Lung microvascular endothelial cell (primary cell): ENCODE data around the gene KRTAP12-1. TPM values are rescaled to one million over a fixed set of nuclear protein-coding genes. Genes with fewer than 3 reads are reported as not detected.
"Not testable (repeated sequence)": the region's sequence is repeated elsewhere in the genome, so short reads cannot be mapped to it uniquely, and the experiment has no call there.

ENCODE experiments used
- DNase-seq, 2 donors: peaks; one replicate each; pipeline versions ENCODE4 v3.0.0 to v3.0.0-alpha.2; 2010; ENCODE audit warnings: low read depth in 2 of 2
- total RNA-seq: library from RNA; depleted of rRNA; stranded (reverse); fragments of >200 nt; gene quantifications from 2 replicates; pipeline ENCODE4 v1.2.1, GENCODE V29; 2014

KRTAP12-1 gene
- total RNA-seq, 1 donor from 2014 or later = not detected

DNA sequence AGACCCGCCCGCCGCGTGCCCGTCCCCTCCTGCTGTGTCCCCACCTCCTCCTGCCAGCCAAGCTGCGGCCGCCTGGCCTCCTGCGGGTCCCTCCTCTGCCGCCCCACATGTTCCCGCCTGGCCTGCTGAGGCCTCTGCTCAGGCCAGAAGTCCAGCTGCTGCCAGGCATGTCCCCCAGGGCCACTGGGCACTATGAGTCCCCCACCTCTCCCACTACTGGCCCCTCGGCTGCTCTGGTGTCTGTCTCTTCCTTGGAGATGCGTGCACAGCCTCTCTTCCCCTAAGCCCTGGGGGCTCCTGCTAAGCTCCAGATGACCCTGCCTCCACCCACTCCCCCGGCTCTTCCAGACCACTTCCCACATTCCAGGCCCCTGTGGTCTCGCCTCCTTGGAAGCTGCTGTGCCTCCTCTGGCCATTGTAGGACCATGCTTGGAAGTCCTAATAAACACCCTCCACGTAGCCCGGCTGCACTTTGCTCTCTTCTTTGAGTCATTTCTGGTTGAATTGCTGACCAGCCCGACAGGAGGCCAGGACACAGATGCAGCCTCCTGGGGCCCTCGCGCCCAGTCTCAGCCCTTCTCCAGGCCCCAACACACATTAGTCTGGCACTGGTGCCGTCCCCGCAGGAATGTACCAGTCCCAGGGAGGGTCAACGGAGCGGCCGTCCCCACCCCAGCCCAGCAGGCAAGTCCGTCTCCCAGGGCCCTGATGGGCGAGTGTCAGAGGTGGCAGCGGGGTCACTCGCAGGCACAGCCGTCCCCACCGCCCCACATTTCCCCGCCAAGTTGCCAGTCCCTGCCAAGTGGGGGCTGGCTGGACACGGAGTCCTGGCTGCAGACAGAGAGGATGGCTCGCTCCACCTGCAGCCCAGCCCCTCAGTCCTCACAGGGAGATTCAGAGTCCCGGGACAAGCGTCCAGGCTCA lies 16.1 kb upstream of the KRTAP12-1 start:
- no peak for DNase-seq

DNA sequence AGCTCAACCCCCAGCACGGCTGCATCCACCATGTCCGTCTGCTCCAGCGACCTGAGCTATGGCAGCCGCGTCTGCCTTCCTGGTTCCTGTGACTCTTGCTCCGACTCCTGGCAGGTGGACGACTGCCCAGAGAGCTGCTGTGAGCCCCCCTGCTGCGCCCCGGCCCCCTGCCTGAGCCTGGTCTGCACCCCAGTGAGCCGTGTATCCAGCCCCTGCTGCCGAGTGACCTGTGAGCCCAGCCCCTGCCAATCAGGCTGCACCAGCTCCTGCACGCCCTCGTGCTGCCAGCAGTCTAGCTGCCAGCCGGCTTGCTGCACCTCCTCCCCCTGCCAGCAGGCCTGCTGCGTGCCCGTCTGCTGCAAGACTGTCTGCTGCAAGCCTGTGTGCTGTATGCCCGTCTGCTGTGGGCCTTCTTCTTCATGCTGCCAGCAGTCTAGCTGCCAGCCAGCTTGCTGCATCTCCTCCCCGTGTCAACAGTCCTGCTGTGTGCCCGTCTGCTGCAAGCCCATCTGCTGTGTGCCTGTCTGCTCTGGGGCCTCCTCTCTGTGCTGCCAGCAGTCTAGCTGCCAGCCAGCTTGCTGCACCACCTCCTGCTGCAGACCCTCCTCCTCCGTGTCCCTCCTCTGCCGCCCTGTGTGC lies 15.3 kb upstream of the KRTAP12-1 start, which contains the start of gene KRTAP10-12:
Gene KRTAP10-12 (plus strand): TSS at position 1 of the 639 bp plus-strand sequence. CDS start 30 bp downstream, at position 31.
- not testable (repeated sequence) for DNase-seq

- DNase-seq = no peak
Observed at GRCh38 chr21:44696572-44696971, 14.6 kb upstream of the KRTAP12-1 start.

- no peak for DNase-seq
Observed at GRCh38 chr21:44695641-44696040, 13.7 kb upstream of the KRTAP12-1 start.

DNA sequence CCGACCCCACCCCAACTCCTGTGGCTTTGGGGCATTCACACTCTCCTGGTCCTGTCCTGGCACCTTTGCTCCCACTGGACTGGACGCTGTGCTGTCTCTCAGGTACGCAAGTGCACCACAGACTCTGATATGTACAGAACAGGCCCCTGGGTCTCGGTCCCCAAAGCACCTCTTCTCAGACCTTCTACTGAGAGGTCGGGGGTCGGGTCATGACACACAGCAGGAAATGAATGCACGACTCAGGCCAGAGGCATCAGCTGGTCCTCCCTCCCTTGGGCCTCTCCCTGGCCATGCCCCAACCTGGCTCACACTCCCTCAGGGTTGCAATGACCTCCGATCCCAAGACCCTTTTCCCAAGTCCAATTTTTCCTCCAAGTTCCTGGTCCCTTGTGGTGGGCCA lies 13.2 kb upstream of the KRTAP12-1 start:
- DNase-seq = no peak

DNA sequence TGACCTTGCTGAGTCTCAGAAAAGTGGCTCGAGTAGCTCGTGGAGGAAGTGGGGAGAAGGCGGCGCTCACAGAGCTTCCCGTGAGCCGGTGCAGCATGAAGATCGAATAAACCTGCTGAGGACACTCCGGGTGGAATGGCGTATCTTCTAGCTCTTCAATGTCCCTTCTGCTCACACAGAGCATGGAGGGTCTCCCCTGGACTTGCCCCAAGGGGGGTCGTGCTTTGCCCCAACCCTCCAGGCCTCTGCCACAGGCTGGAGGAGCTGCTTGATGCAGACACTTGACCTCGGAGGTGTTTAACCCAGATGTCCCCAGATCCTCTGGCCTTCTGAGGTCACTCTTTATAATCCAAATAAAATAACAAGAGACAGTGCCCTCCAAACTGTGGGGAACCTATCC lies 12.8 kb upstream of the KRTAP12-1 start:
- no peak for DNase-seq

- no peak for DNase-seq
Observed at GRCh38 chr21:44692798-44693512, 11.0 kb upstream of the KRTAP12-1 start.

GRCh38 chr21:44691686-44692085 lies 9.7 kb upstream of the KRTAP12-1 start:
- no peak for DNase-seq

DNA sequence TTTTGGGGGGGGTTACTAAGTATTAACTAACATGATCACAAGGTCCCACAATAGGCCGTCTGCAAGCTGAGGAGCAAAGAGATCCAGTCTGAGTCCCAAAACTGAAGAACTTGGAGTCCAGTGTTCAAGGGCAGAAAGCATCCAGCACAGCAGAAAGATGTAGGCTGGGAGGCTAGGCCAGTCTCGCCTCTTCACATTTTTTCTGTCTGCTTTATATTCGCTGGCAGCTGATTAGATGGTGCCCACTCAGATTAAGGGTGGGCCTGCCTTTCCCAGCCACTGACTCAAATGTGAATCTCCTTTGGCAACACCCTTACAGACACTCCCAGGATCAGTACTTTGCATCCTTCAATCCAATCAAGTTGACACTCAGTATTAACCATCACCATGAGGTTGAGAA lies 7.8 kb upstream of the KRTAP12-1 start:
- not testable (repeated sequence) for DNase-seq

DNA sequence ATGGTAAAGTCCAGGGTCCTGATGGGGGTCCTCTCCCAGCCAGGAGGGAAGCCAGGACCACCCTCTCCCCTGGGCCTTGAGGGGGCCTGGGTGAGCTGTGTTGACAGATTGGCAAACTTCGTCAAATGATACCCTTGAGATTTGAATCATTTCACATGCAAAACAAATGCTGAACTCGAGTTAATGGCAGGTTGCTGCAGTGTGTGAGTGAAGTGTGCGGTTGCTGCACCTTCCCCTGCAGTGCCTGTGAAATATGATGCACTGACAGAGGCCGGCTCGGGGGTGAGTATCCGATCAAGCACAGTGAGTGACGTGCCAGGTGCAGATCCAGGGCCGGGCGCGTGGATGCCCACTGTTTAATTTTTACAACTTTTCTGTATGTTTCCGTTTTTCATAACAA lies 5.7 kb upstream of the KRTAP12-1 start:
- no peak for DNase-seq

DNA sequence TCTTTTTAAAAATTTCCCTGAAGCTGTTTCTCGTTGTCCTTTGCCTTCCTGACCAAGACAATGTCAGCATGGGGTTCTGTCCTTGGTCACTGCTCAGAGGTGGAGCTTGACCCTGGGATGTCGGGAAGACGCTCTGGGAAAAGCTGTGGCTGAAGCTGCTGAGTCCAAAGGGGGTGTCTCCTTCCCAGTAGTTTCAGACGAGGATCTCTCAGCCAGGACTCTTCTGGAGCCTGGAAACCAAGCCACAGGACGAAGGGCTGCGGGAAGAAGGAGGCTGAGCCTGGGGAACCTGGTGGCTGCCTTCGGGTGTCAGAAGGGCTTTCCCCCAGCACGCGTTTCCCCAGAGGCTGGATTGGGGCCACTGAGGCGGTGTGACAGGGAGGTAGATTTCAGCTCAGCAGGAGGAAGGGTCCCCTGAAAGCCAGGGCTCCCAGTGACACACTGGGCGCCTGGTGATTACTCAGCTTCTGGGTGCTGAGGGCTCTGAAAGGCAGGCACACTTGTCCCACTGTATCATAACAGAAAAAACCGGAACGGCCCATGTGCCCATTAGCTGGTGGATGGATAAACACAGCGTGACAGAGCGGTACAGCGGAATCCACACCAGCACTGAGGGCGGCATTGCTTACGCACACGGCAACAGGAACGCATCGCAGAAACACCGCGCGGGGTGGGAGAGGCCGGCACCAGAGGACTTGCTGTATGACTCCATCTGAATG lies 5.0 kb upstream of the KRTAP12-1 start:
- peak in 1 of 2 donors; percentile 29 for DNase-seq

GRCh38 chr21:44686000-44686781 lies 4.2 kb upstream of the KRTAP12-1 start:
- DNase-seq = peak in 1 of 2 donors; percentile 73

- DNase-seq = not testable (repeated sequence)
Observed at GRCh38 chr21:44685050-44685449, 3.1 kb upstream of the KRTAP12-1 start.

DNA sequence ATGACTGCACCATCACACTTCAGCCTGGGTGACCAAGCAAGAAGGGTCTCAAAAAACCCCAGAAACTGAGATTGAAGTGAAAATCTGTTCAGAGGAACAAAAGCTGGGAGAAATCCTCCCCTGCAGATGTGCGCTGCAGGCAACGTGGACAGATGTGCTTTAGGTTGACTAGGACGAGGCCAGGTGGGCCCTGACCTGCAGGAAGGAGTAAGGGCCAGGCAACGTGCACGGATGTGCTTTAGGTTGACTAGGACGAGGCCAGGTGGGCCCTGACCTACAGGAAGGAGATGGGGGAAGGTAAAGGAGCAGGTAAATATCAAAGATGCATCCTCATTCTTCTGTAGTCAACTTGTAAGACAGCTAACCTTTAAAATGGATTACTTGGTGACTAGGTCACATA lies 2.5 kb upstream of the KRTAP12-1 start:
- DNase-seq = no peak

DNA sequence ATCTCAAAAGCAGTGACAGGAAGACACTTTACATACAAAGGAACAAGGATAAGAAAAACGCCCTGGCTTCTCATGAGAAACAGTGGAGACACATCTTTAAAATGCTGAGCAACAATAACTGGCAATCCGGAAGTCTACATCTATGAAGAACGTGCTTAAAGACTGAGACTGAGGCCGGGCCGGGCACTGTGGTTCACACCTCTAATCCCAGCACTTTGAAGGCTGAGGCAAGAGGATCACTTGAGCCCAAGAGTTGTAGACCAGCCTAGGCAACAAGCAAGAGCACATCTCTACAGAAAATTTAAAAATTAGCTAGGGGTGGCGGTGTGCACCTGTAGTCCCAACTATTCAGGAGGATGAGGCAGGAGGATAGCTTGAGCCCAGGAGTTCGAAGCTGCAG lies 2.1 kb upstream of the KRTAP12-1 start:
- DNase-seq = no peak

DNA sequence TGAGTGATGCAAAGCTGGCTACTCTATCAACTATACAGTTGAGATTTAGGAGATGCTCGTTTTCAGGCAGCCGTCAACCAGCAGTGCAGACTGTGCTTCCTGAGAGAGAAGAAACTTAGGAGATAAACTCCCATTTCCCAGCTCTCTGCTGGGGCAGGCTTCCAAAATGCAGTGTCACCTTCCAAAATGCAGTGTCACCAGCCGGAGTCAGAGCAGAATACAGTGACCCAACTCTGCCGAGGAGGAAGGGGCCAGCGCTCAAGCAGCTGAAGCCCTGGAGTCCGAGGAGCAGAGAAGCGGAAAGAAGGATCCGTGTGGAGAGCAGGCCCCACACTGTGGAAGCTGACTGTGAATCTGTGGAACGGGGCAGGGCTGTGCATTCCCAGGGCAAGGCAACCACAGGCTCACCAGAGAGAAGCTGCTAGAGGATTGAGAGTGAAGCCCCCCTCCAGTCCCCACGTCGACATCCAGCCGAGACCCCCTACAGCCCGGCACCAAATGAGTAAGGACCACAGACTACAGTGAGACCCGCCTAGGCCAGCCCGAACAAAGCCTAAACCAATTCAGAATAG lies 703 bp upstream of the KRTAP12-1 start:
- DNase-seq = no peak

DNA sequence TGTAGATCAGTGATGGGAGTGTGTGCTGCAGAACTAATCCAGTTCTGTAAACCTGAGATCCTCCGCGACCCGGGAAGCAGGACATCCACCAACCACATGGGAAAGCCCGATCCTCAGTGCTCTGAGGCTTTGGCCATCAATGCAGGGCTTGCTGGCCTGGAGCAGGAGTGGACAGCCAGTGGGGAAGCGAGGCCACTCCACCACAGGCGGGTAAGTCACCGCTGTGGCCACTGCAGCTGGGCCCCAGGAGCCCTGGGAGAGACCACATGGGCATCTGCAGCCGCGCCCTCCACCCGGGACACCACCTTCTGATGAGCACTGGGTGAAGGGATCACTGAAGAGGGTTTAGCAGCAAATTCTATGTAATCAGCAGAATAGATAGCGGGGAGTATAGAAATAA lies 811 bp downstream of the KRTAP12-1 start:
- DNase-seq = no peak

DNA sequence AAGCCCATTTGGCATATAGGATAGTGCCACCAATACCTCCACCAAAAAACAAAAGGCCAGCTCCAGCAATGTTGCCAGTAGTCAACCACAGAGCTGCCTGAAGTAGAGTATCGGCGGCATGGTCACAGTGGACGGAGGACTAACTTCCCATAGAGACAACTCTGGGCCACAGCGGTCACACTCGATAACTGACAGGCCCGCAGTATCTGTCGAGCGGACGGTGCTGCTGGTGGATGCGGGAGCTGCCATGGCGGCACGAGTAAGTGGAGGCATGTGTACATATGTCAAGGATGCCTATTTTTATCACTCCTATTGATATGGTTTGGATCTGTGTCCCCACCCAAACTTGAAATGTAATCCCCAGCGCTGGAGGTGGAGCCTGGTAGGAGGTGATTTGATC lies 4.1 kb downstream of the KRTAP12-1 start:
- no peak for DNase-seq

DNA sequence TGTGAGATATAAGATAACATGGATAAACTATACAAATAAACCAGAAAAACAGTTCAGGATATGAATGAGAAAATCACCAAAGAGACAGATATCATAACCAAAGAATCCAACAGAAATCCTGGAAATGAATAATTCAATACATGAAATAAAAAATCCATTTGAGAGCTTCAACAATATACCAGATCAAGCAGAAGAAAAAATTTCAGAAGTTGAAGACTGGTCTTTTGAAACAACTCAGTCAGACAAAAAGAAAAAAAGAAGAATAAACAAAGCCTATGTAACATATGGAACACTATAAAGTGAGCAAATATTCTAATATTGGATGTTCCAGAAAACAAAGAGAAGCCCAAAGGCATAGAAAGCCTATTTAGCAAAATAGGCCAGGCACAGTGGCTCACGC lies 10.1 kb downstream of the KRTAP12-1 start:
- no peak for DNase-seq
